Small intestine (tissue), 7 donors: ENCODE results near the gene OPCML. TPM values are rescaled to one million over a fixed set of nuclear protein-coding genes. Genes with fewer than 3 reads are reported as not detected.

ENCODE experiments used
- DNase-seq, 2 donors: peaks; one replicate each; pipeline versions ENCODE4 v3.0.0 to v3.0.0-alpha.2; 2013
- FAIRE-seq: peaks from 2 replicates; lab custom pipeline; 2012; peaks lifted over from hg19 to GRCh38; lab: Jason Lieb, UNC
- H3K27ac ChIP-seq, 3 donors: one replicate each; pipeline ENCODE4 v1.5.1; 2013; ENCODE audit warnings: low read length in 2 of 3, mild to moderate bottlenecking in 2 of 3, control low read depth in 1 of 3, inconsistent platforms in 1 of 3, low read depth in 1 of 3, moderate library complexity in 1 of 3
- H3K27me3 ChIP-seq, 3 donors: one replicate each; pipeline ENCODE4 v1.6.1; 2013; ENCODE audit warnings: low read length in 3 of 3, inconsistent platforms in 1 of 3; ENCODE audit not compliant: control insufficient read depth in 3 of 3, insufficient read depth in 3 of 3
- H3K36me3 ChIP-seq, 3 donors: one replicate each; pipeline ENCODE4 v1.6.1; 2013; ENCODE audit warnings: low read length in 3 of 3, inconsistent platforms in 1 of 3, low read depth in 1 of 3, mild to moderate bottlenecking in 1 of 3, moderate library complexity in 1 of 3; ENCODE audit not compliant: control insufficient read depth in 3 of 3, insufficient read depth in 2 of 3
- H3K4me1 ChIP-seq, 3 donors: one replicate each; pipeline ENCODE4 v1.6.1; 2013; ENCODE audit warnings: low read length in 2 of 3, inconsistent platforms in 1 of 3, low read depth in 1 of 3, mild to moderate bottlenecking in 1 of 3, moderate library complexity in 1 of 3; ENCODE audit not compliant: control insufficient read depth in 3 of 3, insufficient read depth in 2 of 3
- H3K4me3 ChIP-seq, 3 donors: one replicate each; pipeline ENCODE4 v1.5.1; 2013; ENCODE audit warnings: low read length in 3 of 3, control low read depth in 1 of 3, inconsistent platforms in 1 of 3, low read depth in 1 of 3, mild to moderate bottlenecking in 1 of 3, moderate library complexity in 1 of 3
- H3K9me3 ChIP-seq, 2 donors: one replicate each; pipeline ENCODE4 v1.6.1; 2013; ENCODE audit warnings: low read depth in 1 of 2, low read length in 1 of 2; ENCODE audit not compliant: control insufficient read depth in 2 of 2, insufficient read depth in 1 of 2
- WGBS, 3 donors: extraction: QIAGEN DNeasy Blood & Tissue Kit; methylation state at CpG; one replicate each; pipeline ENCODE4 v1.1.7; 2013; 5-methylcytosine and 5-hydroxymethylcytosine counted together
- polyA plus RNA-seq, 4 donors: library from polyadenylated mRNA; stranded (reverse) in 3 of 4; unstranded in 1 of 4; fragments of 200-250 nt in 3 of 4; fragments of 120-200 nt in 1 of 4; gene quantifications; one replicate each; pipeline versions ENCODE4 v1.2.1 to v1.2.3, GENCODE V29; 2013
- donor health status: healthy with polysubstance abuse.
- donor health status: control.
- donor health status: control.
- donor health status: Bipolar disorder and iron deficiency.
- donor health status: healthy.

OPCML gene
- polyA plus RNA-seq, 4 donors: 0.16 to 2.0 TPM; not detected in 2

DNA sequence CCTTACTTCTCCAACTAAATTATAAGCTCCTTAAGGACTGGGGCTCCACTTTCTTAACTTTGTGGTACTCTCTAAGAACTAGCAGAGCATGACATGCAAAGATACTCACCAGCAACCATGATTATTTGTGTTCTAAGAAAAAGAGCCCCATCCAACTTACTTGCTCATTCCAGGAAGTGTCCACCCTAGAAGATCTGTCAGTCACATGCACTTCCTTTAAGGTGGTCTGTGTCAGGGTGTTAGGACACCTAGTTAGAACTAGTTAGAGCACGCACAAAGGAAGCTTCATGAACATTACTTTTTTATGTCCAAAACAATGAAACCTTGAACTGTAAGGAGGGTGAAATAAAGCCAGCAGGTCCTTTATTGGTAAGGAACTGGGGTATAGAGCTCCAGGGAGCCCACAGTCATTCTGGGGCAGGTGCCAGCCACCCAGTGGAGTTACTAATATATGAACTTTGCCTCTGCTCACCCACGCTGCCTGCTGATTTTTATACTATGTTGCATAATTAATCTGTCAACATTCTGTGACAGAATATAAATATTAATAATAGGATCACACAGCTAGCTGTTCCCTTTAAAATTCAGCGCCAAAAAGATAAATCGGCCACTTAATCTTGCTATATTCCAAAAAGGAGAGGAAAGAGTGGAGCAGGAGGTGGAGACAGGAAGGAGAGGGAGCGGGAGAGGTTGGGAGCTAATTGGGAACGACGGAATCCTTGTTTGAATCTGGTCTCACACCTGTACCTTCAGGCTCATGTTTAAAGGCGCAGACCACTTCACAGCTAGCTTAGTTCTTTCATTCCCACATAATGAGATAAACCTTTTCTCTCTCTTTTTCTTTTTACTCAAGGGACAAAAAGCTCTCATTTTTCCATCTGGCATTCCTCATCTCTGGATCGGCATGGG is 755.0 kb downstream of the OPCML start:
- 37 to 58% (median 53%) methylated on average over 9 of the region's 9 CpGs for WGBS, 3 donors
- FAIRE-seq: no peak

DNA sequence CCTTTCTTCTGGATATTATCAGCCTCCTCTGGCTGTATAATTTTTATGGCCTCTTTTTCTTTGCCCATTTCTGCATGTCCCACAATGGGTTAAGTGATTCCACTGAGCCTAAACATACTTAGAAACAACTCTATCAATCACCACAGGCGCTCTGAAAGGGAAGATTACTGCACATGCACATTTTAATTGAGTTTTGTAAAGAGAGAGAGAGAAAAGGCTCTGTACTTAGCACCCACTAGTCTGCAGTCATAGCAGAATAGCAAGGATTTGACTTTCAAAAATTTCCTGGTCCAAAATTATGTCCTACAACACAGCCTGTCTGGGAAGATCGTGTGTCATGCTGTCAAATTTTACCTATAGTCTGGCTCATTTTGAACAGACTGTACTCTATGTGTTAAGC is 758.5 kb downstream of the OPCML start:
- Histone ChIP-seq H3K36me3 (no peaks in the 10 kb centered on the region), H3K27ac (no peak overlapping the region), H3K4me1 (no peaks in the 10 kb centered on the region), H3K27me3 (no peaks in the 10 kb centered on the region), H3K9me3 (no peaks in the 10 kb centered on the region), H3K4me3 (no peak overlapping the region)
- WGBS, 3 donors: 23 to 38% (median 29%) methylated on average over 2 of the region's 2 CpGs
- DNase-seq (no peak), FAIRE-seq (no peak)

More for the DNA sequence above, 755.0 kb downstream of the OPCML start:
- Histone ChIP-seq H3K27ac (no peak overlapping the region), H3K36me3 (no peaks in the 10 kb centered on the region), H3K27me3 (no peaks in the 10 kb centered on the region), H3K4me3 (no peak overlapping the region), H3K9me3 (no peaks in the 10 kb centered on the region), H3K4me1 (no peaks in the 10 kb centered on the region)
- no peak for DNase-seq

DNA sequence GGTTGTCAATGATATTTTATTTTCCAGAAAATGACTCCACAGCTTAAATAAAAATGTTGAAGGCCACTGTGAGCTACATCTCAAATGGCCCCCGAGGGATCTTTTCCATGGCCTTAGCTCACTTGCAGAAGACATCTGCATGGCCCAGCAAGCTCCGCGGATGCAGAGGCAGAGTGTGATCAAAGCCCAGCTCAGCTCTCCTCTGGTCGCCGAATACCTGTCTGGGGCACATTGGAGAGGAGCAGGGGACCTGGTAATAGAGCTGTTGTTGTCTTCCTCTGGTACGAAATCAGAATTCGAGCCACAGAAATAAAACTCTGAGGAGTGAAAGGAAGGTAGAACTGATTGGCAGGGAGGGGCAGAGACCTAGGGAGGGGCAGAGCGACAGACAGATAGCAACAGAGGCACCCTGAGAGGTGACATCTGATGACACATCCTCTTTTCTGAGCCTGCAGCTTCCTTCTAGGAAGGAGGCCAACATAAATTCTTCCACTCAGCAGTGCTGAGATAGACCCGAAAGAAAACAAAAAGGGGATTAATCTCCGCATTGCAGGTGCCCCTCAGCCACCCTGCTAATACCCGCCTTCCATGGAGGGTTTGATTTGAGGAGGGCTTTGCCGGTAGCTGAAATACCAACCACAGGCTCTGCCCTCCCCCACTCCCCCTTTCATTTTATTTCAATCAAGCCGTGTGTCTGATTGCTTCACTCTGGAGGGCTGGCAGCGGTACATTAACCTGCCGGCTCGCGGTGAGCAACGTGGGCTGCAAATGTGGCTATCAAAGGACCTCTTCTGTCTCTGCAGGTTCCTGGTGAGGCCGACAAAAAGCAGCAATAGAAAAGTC is 759.4 kb downstream of the OPCML start:
- Histone ChIP-seq H3K4me1 (no peaks in the 10 kb centered on the region), H3K36me3 (no peaks in the 10 kb centered on the region), H3K4me3 (no peak overlapping the region), H3K27me3 (no peaks in the 10 kb centered on the region), H3K27ac (no peak overlapping the region), H3K9me3 (no peaks in the 10 kb centered on the region)
- WGBS, 3 donors: 55 to 64% (median 64%) methylated on average over 19 of the region's 19 CpGs
- DNase-seq: no peak
- no peak for FAIRE-seq

DNA sequence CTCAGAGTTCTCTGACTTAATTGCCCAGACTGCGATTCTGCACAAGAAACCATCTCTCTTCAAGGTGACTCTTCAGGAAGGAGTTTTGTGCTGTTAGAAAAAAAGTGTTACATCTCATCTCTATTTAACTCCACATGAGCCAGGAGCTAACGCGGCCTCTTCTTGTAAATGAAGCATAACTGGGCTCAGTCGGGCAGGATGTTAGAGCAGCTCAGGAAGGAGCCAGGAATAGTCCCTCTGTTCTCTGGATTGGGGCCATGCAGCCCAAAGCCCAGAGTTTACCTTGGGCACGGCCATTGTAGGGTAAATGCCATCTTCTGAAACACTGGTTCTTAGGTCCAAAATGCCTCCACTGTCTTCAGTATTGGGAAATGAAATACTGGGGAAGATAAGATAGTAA is 760.6 kb downstream of the OPCML start:
- H3K9me3 ChIP-seq: no peaks in the 10 kb centered on the region
- H3K36me3 ChIP-seq: no peaks in the 10 kb centered on the region
- no peak for FAIRE-seq
- H3K4me3 ChIP-seq: no peak overlapping the region
- DNase-seq: no peak
- no peak overlapping the region for H3K27ac ChIP-seq
- H3K27me3 ChIP-seq: no peaks in the 10 kb centered on the region
- no peaks in the 10 kb centered on the region for H3K4me1 ChIP-seq
- 67 to 78% (median 71%) methylated on average over 5 of the region's 5 CpGs for WGBS, 3 donors

DNA sequence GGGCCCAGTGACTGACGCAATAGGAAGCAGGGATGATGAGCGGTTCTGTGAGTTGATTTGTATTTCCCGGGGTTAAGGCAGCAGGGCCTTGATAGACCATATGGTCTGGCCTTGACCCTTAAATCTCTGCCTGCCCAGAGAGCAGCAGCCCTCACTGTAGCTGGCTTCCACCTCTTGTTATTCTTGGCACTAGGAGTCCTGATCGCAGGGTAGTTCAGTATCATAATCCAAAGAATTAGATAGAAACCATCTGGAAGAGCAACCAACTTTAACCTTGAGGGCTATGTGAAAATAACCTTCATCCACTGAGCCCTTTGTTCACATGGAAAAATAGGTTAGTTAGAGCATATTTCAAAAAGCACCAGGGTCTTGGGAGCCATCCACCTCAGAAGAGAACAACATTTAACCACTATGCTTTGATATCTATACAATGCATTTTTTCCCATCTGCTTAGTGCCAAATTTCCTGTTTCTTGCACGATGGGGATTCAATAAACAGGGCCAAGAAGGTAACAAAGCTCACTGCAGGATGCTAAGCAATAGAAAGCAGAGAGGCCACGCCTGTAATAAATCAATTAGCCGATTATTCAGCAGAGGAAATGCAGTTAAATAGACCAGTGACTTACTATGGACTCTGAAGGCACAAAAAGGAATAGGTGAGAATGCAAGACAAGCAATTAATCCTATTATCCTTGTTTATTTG is 761.3 kb downstream of the OPCML start:
- no peaks in the 10 kb centered on the region for H3K9me3 ChIP-seq
- DNase-seq: peak in 1 of 2 donors; percentile 26
- 27 to 43% (median 39%) methylated on average over 7 of the region's 7 CpGs for WGBS, 3 donors
- H3K4me1 ChIP-seq: no peaks in the 10 kb centered on the region
- no peak for FAIRE-seq
- no peaks in the 10 kb centered on the region for H3K36me3 ChIP-seq
- no peaks in the 10 kb centered on the region for H3K27me3 ChIP-seq
- H3K4me3 ChIP-seq: no peak overlapping the region
- H3K27ac ChIP-seq: no peak overlapping the region

DNA sequence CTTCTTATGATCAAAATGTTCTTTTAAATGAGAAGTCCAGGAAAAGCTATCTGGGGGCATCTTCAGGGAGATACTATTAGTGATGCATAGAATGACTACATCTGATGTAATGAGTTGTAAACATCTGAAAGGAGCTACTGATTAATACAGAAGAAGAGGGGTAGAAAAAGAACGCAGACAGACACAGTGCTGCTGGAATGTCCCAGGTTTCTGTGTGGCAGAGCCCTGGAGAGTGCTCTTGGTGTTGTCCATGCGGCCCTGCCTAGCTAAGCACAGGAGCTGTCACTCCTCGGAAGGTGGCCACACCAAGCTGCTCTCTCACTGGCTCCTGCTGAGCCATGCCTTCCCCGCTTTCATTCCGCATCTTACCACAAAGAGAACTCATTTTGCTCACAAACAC is 768.8 kb downstream of the OPCML start:
- Histone ChIP-seq H3K27ac (no peak overlapping the region), H3K4me3 (no peak overlapping the region), H3K36me3 (no peaks in the 10 kb centered on the region), H3K9me3 (peaks cover 0 to 8% of the 10 kb centered on the region in 2 donors), H3K27me3 (no peaks in the 10 kb centered on the region), H3K4me1 (no peaks in the 10 kb centered on the region)
- FAIRE-seq: no peak
- DNase-seq: no peak
- 91 to 94% (median 94%) methylated on average over 5 of the region's 5 CpGs for WGBS, 3 donors

DNA sequence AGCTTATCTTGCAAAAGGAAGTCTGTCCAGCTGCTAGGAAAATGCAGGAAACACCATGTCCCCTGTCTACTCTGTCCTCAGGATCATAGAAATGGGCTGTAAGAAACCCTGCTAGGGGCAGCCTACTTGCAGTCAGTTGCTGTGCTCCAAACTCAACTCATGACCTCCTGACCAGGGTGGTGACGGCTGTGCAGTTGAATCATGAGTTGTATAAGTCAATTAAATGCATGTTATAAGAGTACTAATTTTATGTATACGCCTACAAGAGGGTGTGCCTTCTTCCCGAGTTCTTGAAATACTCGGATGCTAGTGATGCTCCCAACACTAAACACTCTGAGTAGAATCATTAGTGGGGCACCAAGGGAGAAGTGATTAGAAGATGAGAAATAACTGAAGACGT is 776.4 kb downstream of the OPCML start:
- no peak for DNase-seq
- H3K4me3 ChIP-seq: no peak overlapping the region
- no peak overlapping the region for H3K27ac ChIP-seq
- no peaks in the 10 kb centered on the region for H3K4me1 ChIP-seq
- WGBS, 3 donors: 72 to 87% (median 73%) methylated on average over 5 of the region's 5 CpGs
- no peaks in the 10 kb centered on the region for H3K36me3 ChIP-seq
- FAIRE-seq: no peak
- no peaks in the 10 kb centered on the region for H3K27me3 ChIP-seq
- no peaks in the 10 kb centered on the region for H3K9me3 ChIP-seq
